H9 (cell line): ENCODE results near the gene ARPC1A. TPM values are rescaled to one million over a fixed set of nuclear protein-coding genes. Genes with fewer than 3 reads are reported as not detected.

Experiments used
- DNase-seq: peaks from one replicate; pipeline ENCODE4 v3.0.0-alpha.2; 2017
- H2AFZ ChIP-seq: one replicate; pipeline ENCODE4 v1.6.1; 2013; ENCODE audit warnings: mild to moderate bottlenecking, low read length, control low read depth, moderate library complexity
- H2AK5ac ChIP-seq: 2 replicates; pipeline ENCODE4 v1.6.1; 2013; ENCODE audit warnings: low read length, control low read depth, mixed read lengths; ENCODE audit not compliant: insufficient read length
- H2BK120ac ChIP-seq: one replicate; pipeline ENCODE4 v1.6.1; 2013; ENCODE audit warnings: low read depth, mild to moderate bottlenecking, low read length, control low read depth, inconsistent platforms; ENCODE audit not compliant: poor library complexity, severe bottlenecking
- H2BK12ac ChIP-seq: 2 replicates; pipeline ENCODE4 v1.6.1; 2013; ENCODE audit warnings: low read length, control low read depth, mixed read lengths, low read depth; ENCODE audit not compliant: insufficient read length
- H2BK15ac ChIP-seq: 2 replicates; pipeline ENCODE4 v1.6.1; 2013; ENCODE audit warnings: low read depth, low read length, control low read depth
- H2BK20ac ChIP-seq: one replicate; pipeline ENCODE4 v1.6.1; 2013; ENCODE audit warnings: low read depth, mild to moderate bottlenecking, low read length, control low read depth, inconsistent platforms; ENCODE audit not compliant: poor library complexity, severe bottlenecking
- H2BK5ac ChIP-seq: 2 replicates; pipeline ENCODE4 v1.6.1; 2013; ENCODE audit warnings: low read length, control low read depth, mixed read lengths; ENCODE audit not compliant: insufficient read length
- H3K14ac ChIP-seq: 2 replicates; pipeline ENCODE4 v1.6.1; 2013; ENCODE audit warnings: low read length, control low read depth; ENCODE audit not compliant: insufficient read depth
- H3K18ac ChIP-seq: 2 replicates; pipeline ENCODE4 v1.6.1; 2013; ENCODE audit warnings: low read depth, mild to moderate bottlenecking, mixed read lengths, low read length, control low read depth; ENCODE audit not compliant: insufficient read length
- H3K23ac ChIP-seq: 2 replicates; pipeline ENCODE4 v1.6.1; 2013; ENCODE audit warnings: low read length, control low read depth, mixed read lengths, low read depth; ENCODE audit not compliant: insufficient read length
- H3K23me2 ChIP-seq: 2 replicates; pipeline ENCODE4 v1.6.1; 2013; ENCODE audit warnings: low read depth, mild to moderate bottlenecking, mixed read lengths, low read length, control low read depth; ENCODE audit not compliant: insufficient read length, poor library complexity, severe bottlenecking
- H3K27ac ChIP-seq: 2 replicates; pipeline ENCODE4 v1.5.1; 2013; ENCODE audit warnings: low read length, control low read depth, mixed read lengths, low read depth; ENCODE audit not compliant: insufficient read length
- H3K27me3 ChIP-seq: 2 replicates; pipeline ENCODE4 v1.6.1; 2013; ENCODE audit warnings: low read length, control low read depth, inconsistent platforms; ENCODE audit not compliant: insufficient read depth
- H3K4ac ChIP-seq: 2 replicates; pipeline ENCODE4 v1.6.1; 2013; ENCODE audit warnings: low read depth, mild to moderate bottlenecking, control low read depth, inconsistent platforms, low read length, moderate library complexity
- H3K4me1 ChIP-seq: 2 replicates; pipeline ENCODE4 v1.6.1; 2013; ENCODE audit warnings: low read length, control low read depth, inconsistent platforms; ENCODE audit not compliant: insufficient read depth
- H3K4me2 ChIP-seq: 2 replicates; pipeline ENCODE4 v1.6.1; 2013; ENCODE audit warnings: low read length, control low read depth, mixed read lengths; ENCODE audit not compliant: insufficient read length, insufficient read depth
- H3K56ac ChIP-seq: 2 replicates; pipeline ENCODE4 v1.6.1; 2013; ENCODE audit warnings: low read depth, mild to moderate bottlenecking, mixed read lengths, low read length, control low read depth; ENCODE audit not compliant: insufficient read length
- H3K79me1 ChIP-seq: 2 replicates; pipeline ENCODE4 v1.6.1; 2013; ENCODE audit warnings: low read depth, mild to moderate bottlenecking, moderate library complexity, low read length, control low read depth, inconsistent platforms; ENCODE audit not compliant: insufficient read depth, poor library complexity, severe bottlenecking
- H3K79me2 ChIP-seq: 2 replicates; pipeline ENCODE4 v1.6.1; 2013; ENCODE audit warnings: low read length, control low read depth, inconsistent platforms; ENCODE audit not compliant: insufficient read depth
- H3K9ac ChIP-seq: 2 replicates; pipeline ENCODE4 v1.6.1; 2013; ENCODE audit warnings: low read length, control low read depth, mixed read lengths; ENCODE audit not compliant: insufficient read length; ENCODE audit errors: extremely low read depth
- H3K9me3 ChIP-seq: one replicate; pipeline ENCODE4 v1.6.1; 2013; ENCODE audit warnings: low read depth, low read length, inconsistent platforms; ENCODE audit not compliant: control insufficient read depth
- H3T11ph ChIP-seq: one replicate; pipeline ENCODE4 v1.6.1; 2013; ENCODE audit warnings: mild to moderate bottlenecking, low read length, control low read depth, inconsistent platforms
- H4K20me1 ChIP-seq: one replicate; pipeline ENCODE4 v1.6.1; 2013; ENCODE audit not compliant: control insufficient read depth, insufficient read length, insufficient read depth
- H4K5ac ChIP-seq: 2 replicates; pipeline ENCODE4 v1.6.1; 2013; ENCODE audit warnings: low read depth, mild to moderate bottlenecking, mixed read lengths, low read length, control low read depth; ENCODE audit not compliant: insufficient read length
- H4K8ac ChIP-seq: replicated peaks from 2 replicates; pipeline ENCODE4 v1.6.1; 2013; ENCODE audit warnings: low read length, control low read depth, mixed read lengths, low read depth; ENCODE audit not compliant: insufficient read length
- H4K91ac ChIP-seq: 2 replicates; pipeline ENCODE4 v1.6.1; 2013; ENCODE audit warnings: low read depth, mild to moderate bottlenecking, moderate library complexity, mixed read lengths, low read length, control low read depth; ENCODE audit not compliant: insufficient read length
- H3K27ac Mint-ChIP-seq, 3 experiments: 2 replicates in 2 of 3; 3 replicates in 1 of 3; pipeline ENCODE4 v1.8.0; 2020 to 2021; ENCODE audit warnings: mixed read lengths in 3 of 3, mild to moderate bottlenecking in 1 of 3, moderate library complexity in 1 of 3
- H3K27me3 Mint-ChIP-seq: 2 replicates; pipeline ENCODE4 v1.8.0; 2021; ENCODE audit warnings: low read depth, mild to moderate bottlenecking, moderate library complexity, mixed read lengths
- H3K36me3 Mint-ChIP-seq, 3 experiments: 2 replicates in 2 of 3; 3 replicates in 1 of 3; pipeline ENCODE4 v1.8.0; 2020 to 2021; ENCODE audit warnings: low read depth in 3 of 3, mixed read lengths in 3 of 3; ENCODE audit not compliant: insufficient read depth in 1 of 3
- H3K4me1 Mint-ChIP-seq, 2 experiments: 2 replicates each; pipeline ENCODE4 v1.8.0; 2020; ENCODE audit warnings: mixed read lengths in 2 of 2
- H3K4me3 Mint-ChIP-seq, 2 experiments: 2 replicates in 1 of 2; 3 replicates in 1 of 2; pipeline ENCODE4 v1.8.0; 2020 to 2021; ENCODE audit warnings: mild to moderate bottlenecking in 2 of 2, mixed read lengths in 2 of 2, moderate library complexity in 1 of 2
- H3K9me3 Mint-ChIP-seq, 2 experiments: 2 replicates in 1 of 2; 3 replicates in 1 of 2; pipeline ENCODE4 v1.8.0; 2020; ENCODE audit warnings: mild to moderate bottlenecking in 2 of 2, mixed read lengths in 2 of 2, moderate library complexity in 1 of 2
- CTCF ChIP-seq: fragments of 200-600 bp; sonication (generic); conservative IDR thresholded peaks from 3 replicates; pipeline ENCODE4 v1.8.0; 2021; ENCODE audit warnings: antibody characterized with exemption, mild to moderate bottlenecking
- WGBS: extraction: QIAGEN DNeasy Blood & Tissue Kit; methylation state at CpG from one replicate; pipeline ENCODE4 v1.1.7; 2013; ENCODE audit warnings: missing lambda C conversion rate, low lambda C conversion rate, mixed read lengths; ENCODE audit not compliant: insufficient read length; ENCODE audit errors: extremely low coverage; 5-methylcytosine and 5-hydroxymethylcytosine counted together
- total RNA-seq: library from RNA; stranded (reverse); gene quantifications from 2 replicates; pipeline ENCODE4 v1.2.1, GENCODE V29; 2021

Gene ARPC1A
- total RNA-seq, 1 experiment from 2014 or later = 169 TPM

GRCh38 chr7:99375070-99375807 is 49.5 kb downstream of the ARPC1A start:
- H3K23ac ChIP-seq = no peak overlapping the region
- no peak overlapping the region for H3K27ac Mint-ChIP-seq
- H3K23me2 ChIP-seq = no peaks in the 10 kb centered on the region
- H3K9me3 Mint-ChIP-seq = no peaks in the 10 kb centered on the region
- H3K56ac ChIP-seq = no peak overlapping the region
- H3K4me2 ChIP-seq = no peak overlapping the region
- H3K14ac ChIP-seq = no peak overlapping the region
- peaks cover 6% of the 10 kb centered on the region for H3K79me1 ChIP-seq
- H3K4me1 ChIP-seq = no peaks in the 10 kb centered on the region
- H2BK120ac ChIP-seq = no peak overlapping the region
- WGBS = no CpG with 5 or more reads among the region's 58 CpGs
- no peaks in the 10 kb centered on the region for H3K27me3 ChIP-seq
- H4K5ac ChIP-seq = no peak overlapping the region
- peak overlapping the region; percentile 70 to 86 for H3K4me3 Mint-ChIP-seq
- no peak overlapping the region for H2BK20ac ChIP-seq
- H3K27me3 Mint-ChIP-seq = peaks cover 13% of the 10 kb centered on the region
- no peak overlapping the region for H3K18ac ChIP-seq
- H3K9ac ChIP-seq = no peak overlapping the region
- peaks cover 7 to 21% (median 10%) of the 10 kb centered on the region in 3 experiments; a peak in 6 of 7 replicates for H3K36me3 Mint-ChIP-seq
- H2BK15ac ChIP-seq = no peak overlapping the region
- H3K4me1 Mint-ChIP-seq = peaks cover 9 to 11% of the 10 kb centered on the region in 2 experiments
- no peaks in the 10 kb centered on the region for H4K20me1 ChIP-seq
- no peak overlapping the region for H4K91ac ChIP-seq
- H2BK12ac ChIP-seq = no peak overlapping the region
- H3K4ac ChIP-seq = no peak overlapping the region
- peak; percentile 69 for DNase-seq
- H2BK5ac ChIP-seq = no peak overlapping the region
- no peak overlapping the region for H2AK5ac ChIP-seq
- H3K9me3 ChIP-seq = no peaks in the 10 kb centered on the region
- H3K27ac ChIP-seq = no peak overlapping the region
- TF ChIP-seq CTCF = no peak
- no peak overlapping the region for H2AFZ ChIP-seq
- H4K8ac ChIP-seq = no peak overlapping the region
- no peaks in the 10 kb centered on the region for H3K79me2 ChIP-seq
- no peak overlapping the region for H3T11ph ChIP-seq
